ENCODE results near the gene PEX11A. TPM values are rescaled to one million over a fixed set of nuclear protein-coding genes. Genes with fewer than 3 reads are reported as not detected.

The PEX11A gene, protein sequence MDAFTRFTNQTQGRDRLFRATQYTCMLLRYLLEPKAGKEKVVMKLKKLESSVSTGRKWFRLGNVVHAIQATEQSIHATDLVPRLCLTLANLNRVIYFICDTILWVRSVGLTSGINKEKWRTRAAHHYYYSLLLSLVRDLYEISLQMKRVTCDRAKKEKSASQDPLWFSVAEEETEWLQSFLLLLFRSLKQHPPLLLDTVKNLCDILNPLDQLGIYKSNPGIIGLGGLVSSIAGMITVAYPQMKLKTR
- 10 to 100 TPM in 1 of 6 donors, 1 to 10 TPM in 5; 4.4 to 18.7 (median 6.7) TPM for total RNA-seq

- DNase-seq (peak; percentile 91 to 94), ATAC-seq (ENCODE audit: low FRiP score in 2 of 2) (peak; percentile 94 to 96)
- no peak for TF ChIP-seq EP300 (IDR thresholded peaks at IDR 0.05)
- peak in 2 of 4 donors; percentile 38 to 64 for TF ChIP-seq POLR2A (IDR thresholded peaks at IDR 0.05)
- TF ChIP-seq CTCF (IDR thresholded peaks at IDR 0.05): no peak
- peak in 1 of 2 donors; percentile 65 for TF ChIP-seq POLR2AphosphoS5 (IDR thresholded peaks at IDR 0.05)
- Histone ChIP-seq H3K27me3 (no peaks in the 10 kb centered on the region), H3K36me3 (peaks cover 0 to 7% (median 0%) of the 10 kb centered on the region in 4 donors), H3K4me1 (peaks cover 3 to 23% (median 12%) of the 10 kb centered on the region in 4 donors), H3K4me3 (peak within 1 kb of the TSS; percentile 49 to 80 (median 64)), H3K9me3 (no peaks in the 10 kb centered on the region), H3K27ac (peak within 1 kb of the TSS; percentile 43 to 75 (median 58))
- 3 to 5% methylated on average over 20 to 49 of the region's 60 CpGs for WGBS, 2 donors
These were observed at the start of gene PEX11A, which contains the start of gene WDR93 for GRCh38 chr15:89690276-89691218. PEX11A (minus strand) TSS chr15:89690754; CDS start chr15:89690632, 122 bp downstream. WDR93 (plus strand) TSS chr15:89690811; CDS start chr15:89701747, 10,936 bp downstream.

DNA sequence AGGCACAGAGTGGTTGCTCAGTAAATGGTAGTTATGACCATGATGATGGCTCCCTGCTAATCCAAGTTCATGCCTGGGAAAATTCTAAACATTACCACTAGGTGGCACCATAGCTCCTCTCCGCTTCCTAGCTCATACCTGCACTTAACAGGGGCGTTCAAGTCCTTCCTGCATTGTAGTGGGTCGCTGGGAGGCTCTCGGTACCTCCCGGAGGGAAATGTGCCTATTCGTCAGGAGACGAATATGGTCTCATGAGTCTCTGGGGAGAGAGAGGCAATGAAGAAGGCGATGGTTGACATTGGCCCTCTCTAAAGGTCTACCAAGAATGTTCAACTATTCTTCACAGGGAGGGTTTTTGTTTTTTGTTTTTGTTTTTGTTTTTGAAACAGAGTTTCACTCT lies 49.6 kb upstream of the PEX11A start:
- WGBS, 2 donors: 6 to 8% methylated on average over 8 of the region's 8 CpGs
- Histone ChIP-seq H3K4me3 (no peak overlapping the region), H3K4me1 (no peaks in the 10 kb centered on the region), H3K27me3 (no peaks in the 10 kb centered on the region), H3K9me3 (no peaks in the 10 kb centered on the region), H3K27ac (no peak overlapping the region), H3K36me3 (no peaks in the 10 kb centered on the region)
- TF ChIP-seq POLR2A (IDR thresholded peaks at IDR 0.05) (no peak), CTCF (IDR thresholded peaks at IDR 0.05) (peak; percentile 90 to 95 (median 92)), POLR2AphosphoS5 (IDR thresholded peaks at IDR 0.05) (no peak), EP300 (IDR thresholded peaks at IDR 0.05) (no peak)
- DNase-seq: peak in 1 of 2 donors; percentile 49
- peak; percentile 73 to 89 for ATAC-seq (ENCODE audit: low FRiP score in 2 of 2)

DNA sequence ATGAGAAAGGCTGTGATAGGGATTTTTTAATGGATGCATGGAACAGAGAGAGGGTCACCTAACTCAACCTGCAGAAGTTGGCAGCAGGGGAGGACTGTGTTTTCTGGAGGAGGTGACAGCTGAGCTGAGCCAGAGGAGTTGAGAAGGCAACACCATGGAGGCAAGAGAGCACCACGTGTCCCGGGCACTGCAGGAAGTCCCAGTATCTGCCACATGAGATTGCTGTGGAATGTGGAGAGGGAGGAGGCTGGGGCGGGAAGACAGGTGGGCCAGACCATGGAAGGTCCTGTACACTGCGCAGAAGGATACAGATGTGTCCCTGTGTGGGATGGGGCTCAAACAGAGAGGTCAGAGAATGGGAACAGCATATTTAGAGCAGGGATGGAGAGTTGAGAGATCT lies 45.2 kb upstream of the PEX11A start:
- no peak overlapping the region for H3K4me3 ChIP-seq
- no peaks in the 10 kb centered on the region for H3K9me3 ChIP-seq
- H3K27me3 ChIP-seq: no peaks in the 10 kb centered on the region
- no peak overlapping the region for H3K27ac ChIP-seq
- 53 to 61% methylated on average over 4 of the region's 4 CpGs for WGBS, 2 donors
- H3K4me1 ChIP-seq: no peaks in the 10 kb centered on the region
- ATAC-seq (ENCODE audit: low FRiP score in 2 of 2): no peak
- TF ChIP-seq EP300 (IDR thresholded peaks at IDR 0.05): no peak
- TF ChIP-seq POLR2A (IDR thresholded peaks at IDR 0.05): no peak
- TF ChIP-seq POLR2AphosphoS5 (IDR thresholded peaks at IDR 0.05): no peak
- TF ChIP-seq CTCF (IDR thresholded peaks at IDR 0.05): no peak
- no peaks in the 10 kb centered on the region for H3K36me3 ChIP-seq
- DNase-seq: no peak

- no peak overlapping the region for H3K4me3 ChIP-seq
- H3K4me1 ChIP-seq: peaks cover 0 to 5% (median 0%) of the 10 kb centered on the region in 4 donors
- no peaks in the 10 kb centered on the region for H3K9me3 ChIP-seq
- H3K36me3 ChIP-seq: no peaks in the 10 kb centered on the region
- no peak for ATAC-seq (ENCODE audit: low FRiP score in 2 of 2)
- no peak overlapping the region for H3K27ac ChIP-seq
- no peak for TF ChIP-seq EP300 (IDR thresholded peaks at IDR 0.05)
- TF ChIP-seq POLR2A (IDR thresholded peaks at IDR 0.05): no peak
- no peak for TF ChIP-seq CTCF (IDR thresholded peaks at IDR 0.05)
- no peak for TF ChIP-seq POLR2AphosphoS5 (IDR thresholded peaks at IDR 0.05)
- WGBS, 2 donors: 66 to 68% methylated on average over 8 of the region's 8 CpGs
- no peaks in the 10 kb centered on the region for H3K27me3 ChIP-seq
- no peak for DNase-seq
These were observed 42.1 kb upstream of the PEX11A start for GRCh38 chr15:89732451-89733172.
